Fibroblast of villous mesenchyme (primary cell): ENCODE data around the gene RNF148. TPM values are rescaled to one million over a fixed set of nuclear protein-coding genes. Genes with fewer than 3 reads are reported as not detected.
"Not testable (repeated sequence)": the region's sequence is repeated elsewhere in the genome, so short reads cannot be mapped to it uniquely, and the experiment has no call there.

ENCODE experiments used
- DNase-seq: peaks from one replicate; pipeline ENCODE4 v3.0.0-alpha.2; 2010; ENCODE audit warnings: low read depth
- H3K4me3 ChIP-seq: 2 replicates; pipeline ENCODE4 v1.5.1; 2011; ENCODE audit warnings: low read depth, mild to moderate bottlenecking, low read length
- total RNA-seq: library from RNA; depleted of rRNA; stranded (reverse); fragments of >200 nt; gene quantifications from 2 replicates; pipeline ENCODE4 v1.2.3, GENCODE V29; 2012
- TF ChIP-seq, protein P1 (sequence below): IDR thresholded peaks from 2 replicates; pipeline ENCODE4 v1.5.1; 2012; ENCODE audit warnings: low read depth, mild to moderate bottlenecking, low read length; ENCODE audit not compliant: insufficient read depth

The RNF148 gene
- total RNA-seq, 1 donor: 0.43 TPM

DNA sequence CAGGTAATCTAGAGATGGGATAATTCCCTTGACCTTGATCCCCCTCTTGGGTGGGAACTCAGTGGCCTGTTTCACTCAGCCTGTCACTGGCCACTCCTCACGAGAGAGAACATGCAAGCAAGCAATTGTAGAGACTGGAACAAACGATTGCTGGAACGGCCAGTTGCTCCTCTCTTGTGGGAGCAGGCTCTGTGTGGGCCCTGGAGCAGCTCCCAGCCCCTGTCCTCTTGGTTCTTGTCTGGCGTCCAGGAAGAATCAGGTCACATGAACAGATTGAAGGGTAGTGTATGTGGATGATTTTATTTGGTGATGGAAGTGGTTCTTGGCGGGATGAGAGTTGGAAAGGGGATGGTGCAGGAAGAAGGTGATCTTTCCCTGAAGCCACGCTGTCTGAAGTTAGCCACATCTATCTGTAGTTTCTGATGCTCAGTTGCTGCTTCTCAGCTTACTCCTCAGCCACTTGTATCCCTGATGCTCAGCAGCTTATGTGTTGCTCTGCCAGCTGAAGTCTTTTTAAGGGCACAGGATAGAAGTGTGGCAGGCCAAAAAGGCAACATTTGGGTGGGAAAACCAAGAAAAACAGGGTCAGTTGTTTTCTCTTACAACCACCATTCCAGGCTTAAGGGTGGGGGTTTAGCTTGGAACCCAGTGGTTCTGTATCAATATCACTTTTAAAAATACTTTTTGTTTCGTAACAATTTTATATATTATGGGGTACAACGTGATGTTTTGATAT, 19.7 kb downstream of the RNF148 start:
- H3K4me3 ChIP-seq: no peak overlapping the region
- DNase-seq: no peak
- TF ChIP-seq, protein P1, sequence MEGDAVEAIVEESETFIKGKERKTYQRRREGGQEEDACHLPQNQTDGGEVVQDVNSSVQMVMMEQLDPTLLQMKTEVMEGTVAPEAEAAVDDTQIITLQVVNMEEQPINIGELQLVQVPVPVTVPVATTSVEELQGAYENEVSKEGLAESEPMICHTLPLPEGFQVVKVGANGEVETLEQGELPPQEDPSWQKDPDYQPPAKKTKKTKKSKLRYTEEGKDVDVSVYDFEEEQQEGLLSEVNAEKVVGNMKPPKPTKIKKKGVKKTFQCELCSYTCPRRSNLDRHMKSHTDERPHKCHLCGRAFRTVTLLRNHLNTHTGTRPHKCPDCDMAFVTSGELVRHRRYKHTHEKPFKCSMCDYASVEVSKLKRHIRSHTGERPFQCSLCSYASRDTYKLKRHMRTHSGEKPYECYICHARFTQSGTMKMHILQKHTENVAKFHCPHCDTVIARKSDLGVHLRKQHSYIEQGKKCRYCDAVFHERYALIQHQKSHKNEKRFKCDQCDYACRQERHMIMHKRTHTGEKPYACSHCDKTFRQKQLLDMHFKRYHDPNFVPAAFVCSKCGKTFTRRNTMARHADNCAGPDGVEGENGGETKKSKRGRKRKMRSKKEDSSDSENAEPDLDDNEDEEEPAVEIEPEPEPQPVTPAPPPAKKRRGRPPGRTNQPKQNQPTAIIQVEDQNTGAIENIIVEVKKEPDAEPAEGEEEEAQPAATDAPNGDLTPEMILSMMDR: no peak

DNA sequence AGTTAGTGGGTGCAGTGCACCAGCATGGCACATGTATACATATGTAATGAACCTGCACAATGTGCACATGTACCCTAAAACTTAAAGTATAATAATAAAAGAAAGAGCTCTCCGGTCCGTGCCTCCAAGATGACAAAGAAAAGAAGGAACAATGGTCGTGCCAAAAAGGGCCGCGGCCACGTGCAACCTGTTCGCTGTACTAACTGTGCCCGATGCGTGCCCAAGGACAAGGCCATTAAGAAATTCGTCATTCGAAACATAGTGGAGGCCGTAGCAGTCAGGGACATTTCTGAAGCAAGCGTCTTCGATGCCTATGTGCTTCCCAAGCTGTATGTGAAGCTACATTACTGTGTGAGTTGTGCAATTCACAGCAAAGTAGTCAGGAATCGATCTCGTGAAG, 21.5 kb downstream of the RNF148 start:
- not testable (repeated sequence) for H3K4me3 ChIP-seq, DNase-seq

DNA sequence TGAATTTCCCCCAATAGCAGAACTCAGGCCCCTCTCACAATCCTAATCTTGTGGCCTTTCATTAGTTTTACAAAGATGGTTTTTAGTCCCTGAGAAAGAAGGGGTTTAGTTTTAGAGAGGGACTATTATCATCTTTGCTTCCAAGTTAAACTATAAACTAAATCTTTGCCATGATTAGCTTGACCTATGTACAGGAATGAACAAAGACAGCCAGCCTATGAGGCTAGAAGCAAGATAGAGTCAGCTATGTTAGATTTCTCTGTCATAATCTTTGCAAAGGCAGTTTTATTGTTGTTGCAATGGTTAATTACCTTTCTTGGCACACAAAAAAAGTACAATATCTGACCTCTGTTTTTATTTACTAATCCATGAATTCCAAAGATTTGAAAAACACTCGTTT, 22.9 kb downstream of the RNF148 start:
- H3K4me3 ChIP-seq: no peak overlapping the region
- no peak for DNase-seq
- TF ChIP-seq, protein P1: no peak

DNA sequence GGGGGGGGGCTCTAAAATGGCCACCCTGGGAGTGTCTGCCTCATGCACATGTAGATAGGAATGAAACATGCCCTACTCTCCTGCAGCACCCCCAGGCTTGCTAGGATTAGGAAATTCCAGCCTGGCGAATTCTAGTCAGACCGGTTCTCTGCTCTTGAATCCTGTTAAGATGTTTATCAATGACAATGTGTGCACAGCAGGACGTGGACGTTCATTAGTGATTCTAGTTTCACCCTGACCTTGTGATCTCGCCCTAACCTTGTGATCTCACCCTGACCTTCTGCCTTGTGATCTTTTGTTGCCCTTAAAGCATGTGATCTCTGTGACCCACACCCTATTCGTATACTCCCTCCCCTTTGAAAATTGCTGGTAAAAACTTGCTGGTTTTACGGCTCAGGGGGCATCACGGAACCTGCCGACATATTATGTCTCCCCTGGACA, 23.4 kb downstream of the RNF148 start:
- not testable (repeated sequence) for DNase-seq, H3K4me3 ChIP-seq

DNA sequence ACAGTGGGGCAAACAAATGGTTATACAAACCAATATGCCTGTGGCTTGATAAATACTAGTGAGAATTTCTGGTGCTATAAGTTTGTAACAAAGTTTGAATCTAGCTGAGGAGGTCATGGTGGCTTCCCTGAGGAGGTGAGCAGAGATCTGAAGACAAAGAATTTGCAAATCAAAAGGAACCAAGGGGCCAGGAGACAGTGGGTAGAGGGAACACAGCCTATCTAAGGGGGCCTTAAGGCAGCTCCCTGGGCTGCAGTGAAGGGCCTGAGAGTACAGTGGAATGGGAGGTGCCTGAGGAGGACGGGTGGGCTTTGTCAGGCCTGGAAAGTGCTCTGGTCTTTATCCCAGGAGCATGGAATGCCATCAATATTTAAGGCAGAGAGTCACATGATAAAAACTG, 25.6 kb downstream of the RNF148 start:
- no peak overlapping the region for H3K4me3 ChIP-seq
- TF ChIP-seq, protein P1: no peak
- DNase-seq: no peak

DNA sequence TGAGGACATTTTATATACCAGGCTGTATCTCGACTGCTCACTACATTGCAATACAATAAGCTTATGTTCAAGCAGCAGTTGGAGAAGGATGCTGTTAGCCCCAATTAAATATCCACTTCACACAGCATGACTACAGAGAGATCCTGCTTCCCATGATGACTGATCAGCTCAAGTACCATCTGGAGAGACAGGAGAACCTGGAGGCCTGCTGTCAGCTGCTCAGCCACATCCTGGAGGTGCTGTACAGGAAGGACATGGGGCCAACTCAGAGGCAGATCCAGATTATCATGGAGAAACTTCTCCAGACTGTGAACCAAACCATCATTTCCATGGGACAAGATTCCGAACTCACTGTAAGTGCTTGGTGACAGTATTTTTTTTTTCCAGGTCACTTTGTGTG, 26.3 kb downstream of the RNF148 start:
- no peak overlapping the region for H3K4me3 ChIP-seq
- TF ChIP-seq, protein P1: no peak
- no peak for DNase-seq

DNA sequence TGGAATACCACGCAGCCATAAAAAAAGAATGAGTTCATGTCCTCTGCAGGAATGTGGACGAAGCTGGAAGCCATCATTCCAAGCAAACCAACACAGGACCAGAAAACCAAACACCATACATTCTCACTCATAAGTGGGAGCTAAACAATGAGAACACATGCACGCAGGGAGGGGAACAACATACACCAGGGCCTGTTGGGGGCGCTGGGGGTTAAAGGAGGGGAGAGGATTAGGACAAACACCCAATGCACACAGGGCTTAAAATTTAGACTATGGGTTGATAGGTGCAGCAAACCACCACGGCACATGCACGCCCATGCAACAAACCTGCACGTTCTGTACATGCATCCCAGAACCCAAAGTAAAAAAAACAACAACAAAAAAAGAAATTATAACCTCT, 27.1 kb downstream of the RNF148 start:
- H3K4me3 ChIP-seq: no peak overlapping the region
- TF ChIP-seq, protein P1: no peak
- DNase-seq: no peak

DNA sequence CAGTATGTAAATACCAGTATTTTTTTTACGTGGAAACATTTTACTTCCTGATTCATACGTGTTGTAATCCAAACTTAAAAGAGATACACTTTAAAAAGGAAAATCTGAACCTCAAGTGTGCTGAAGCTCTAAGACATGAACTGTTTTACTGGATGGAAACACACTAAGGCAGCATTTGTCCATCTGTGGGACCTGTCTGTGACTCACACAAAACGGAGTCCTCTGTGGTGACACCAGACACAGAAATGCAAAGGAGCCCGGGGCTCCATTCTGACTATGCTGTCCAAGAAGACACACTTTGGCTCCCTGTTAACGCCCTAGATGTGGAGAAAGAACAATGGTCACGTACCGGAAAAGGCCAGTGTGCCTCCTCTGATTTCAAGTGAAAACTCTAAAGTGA, 27.7 kb downstream of the RNF148 start:
- TF ChIP-seq, protein P1: no peak
- H3K4me3 ChIP-seq: no peak overlapping the region
- DNase-seq: no peak
